HG03060 (cell line): ENCODE data around the gene SCCPDH.
"Not testable (repeated sequence)": the region's sequence is repeated elsewhere in the genome, so short reads cannot be mapped to it uniquely, and the experiment has no call there.

Experiments
- ATAC-seq: cut with Tn5 transposase; IDR thresholded peaks from one replicate; pipeline ENCODE4 v1.9.1; 2021; ENCODE audit warnings: low read depth, moderate number of reproducible peaks; ENCODE audit not compliant: unreplicated experiment

SCCPDH gene

GRCh38 chr1:246797157-246797556, 72.9 kb downstream of the SCCPDH start:
- ATAC-seq = no peak

GRCh38 chr1:246797597-246797996, 73.4 kb downstream of the SCCPDH start:
- ATAC-seq = no peak

GRCh38 chr1:246798107-246798506, 73.9 kb downstream of the SCCPDH start:
- no peak for ATAC-seq

- ATAC-seq = no peak
Observed at GRCh38 chr1:246798606-246799496, 74.6 kb downstream of the SCCPDH start.

- ATAC-seq = no peak
Observed at GRCh38 chr1:246800356-246800755, 76.1 kb downstream of the SCCPDH start.

- no peak for ATAC-seq
Observed at GRCh38 chr1:246800756-246801155, 76.5 kb downstream of the SCCPDH start.

GRCh38 chr1:246801241-246802020, 77.2 kb downstream of the SCCPDH start:
- no peak for ATAC-seq

- no peak for ATAC-seq
Observed at GRCh38 chr1:246803373-246803772, 79.2 kb downstream of the SCCPDH start.

GRCh38 chr1:246803883-246804282, 79.7 kb downstream of the SCCPDH start:
- no peak for ATAC-seq

- no peak for ATAC-seq
Observed at GRCh38 chr1:246805135-246805716, 81.0 kb downstream of the SCCPDH start.

GRCh38 chr1:246809473-246809872, 85.3 kb downstream of the SCCPDH start:
- ATAC-seq = no peak

- no peak for ATAC-seq
Observed at GRCh38 chr1:246811985-246812384, 87.8 kb downstream of the SCCPDH start.

GRCh38 chr1:246813325-246813724, 89.1 kb downstream of the SCCPDH start:
- not testable (repeated sequence) for ATAC-seq

- no peak for ATAC-seq
Observed at GRCh38 chr1:246814890-246815289, 90.7 kb downstream of the SCCPDH start.

- peak; percentile 92 for ATAC-seq
Observed at GRCh38 chr1:246815693-246816270, 91.6 kb downstream of the SCCPDH start.
